Measurements from ENCODE around the gene KCNH2. TPM values are rescaled to one million over a fixed set of nuclear protein-coding genes. Genes with fewer than 3 reads are reported as not detected.
A peak's percentile ranks its signal among the peaks of the same experiment; 100 is the strongest.

KCNH2 gene
- total and polyA plus RNA-seq, 2 experiments from 2014 or later, result 2.6 to 14.7 TPM

DNA sequence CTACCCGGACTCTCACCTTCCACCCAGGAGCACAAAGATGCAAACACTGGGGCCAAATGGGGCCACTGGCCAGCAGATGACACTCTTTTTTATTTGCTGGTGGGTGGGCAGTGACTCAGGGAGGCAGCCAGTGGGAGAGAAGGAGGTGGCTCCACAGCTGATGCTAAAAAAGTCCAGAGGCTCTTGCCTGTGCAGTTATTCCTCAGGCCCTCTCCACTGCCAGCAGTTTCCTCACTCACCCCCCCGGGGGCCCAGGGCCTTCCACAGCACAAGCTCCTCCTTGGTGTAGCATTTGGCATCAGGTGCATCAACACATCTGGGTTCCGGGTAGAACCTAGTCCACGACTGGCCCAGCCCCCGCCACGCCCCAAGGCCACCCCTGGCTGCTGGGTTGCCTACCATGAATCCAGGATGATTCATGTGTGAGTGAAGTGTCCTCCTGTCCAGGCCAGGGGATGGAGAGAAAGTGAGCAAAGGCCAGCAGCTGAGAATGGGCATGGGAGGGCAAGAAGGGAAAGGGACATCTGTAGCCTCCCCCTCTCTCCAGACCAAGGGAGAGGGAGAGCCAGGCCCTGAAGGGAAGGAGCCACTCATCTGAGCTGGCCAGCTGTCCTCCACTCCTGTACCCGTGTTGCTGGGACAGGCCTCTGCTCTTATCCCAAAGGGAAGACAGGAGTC is 1.7 kb upstream of the KCNH2 start:
- ATAC-seq (no peak), DNase-seq (ENCODE audit: low spot score) (no peak)
- H3K4me3 Mint-ChIP-seq, result peak overlapping the region; percentile 55
- Histone ChIP-seq H3K9me2 (ENCODE audit: insufficient read depth) (no peaks in the 10 kb centered on the region), H3K27me3 (ENCODE audit: insufficient read depth) (peaks cover 51% of the 10 kb centered on the region), H3K4me2 (peak overlapping the region; percentile 98), H3K27ac (ENCODE audit: low read depth) (no peak overlapping the region), H3F3A (replicated peaks; ENCODE audit: low read depth) (no peaks in the 10 kb centered on the region), H2AFZ (no peak overlapping the region), H3K4me3 (peak overlapping the region; percentile 69), H3K79me2 (replicated peaks; ENCODE audit: insufficient read depth) (no peaks in the 10 kb centered on the region), H3K36me3 (ENCODE audit: insufficient read depth) (no peaks in the 10 kb centered on the region), H4K20me1 (replicated peaks; ENCODE audit: insufficient read depth) (no peaks in the 10 kb centered on the region), H3K4me1 (ENCODE audit: insufficient read depth) (peaks cover 39% of the 10 kb centered on the region)
- TF ChIP-seq, protein P1, sequence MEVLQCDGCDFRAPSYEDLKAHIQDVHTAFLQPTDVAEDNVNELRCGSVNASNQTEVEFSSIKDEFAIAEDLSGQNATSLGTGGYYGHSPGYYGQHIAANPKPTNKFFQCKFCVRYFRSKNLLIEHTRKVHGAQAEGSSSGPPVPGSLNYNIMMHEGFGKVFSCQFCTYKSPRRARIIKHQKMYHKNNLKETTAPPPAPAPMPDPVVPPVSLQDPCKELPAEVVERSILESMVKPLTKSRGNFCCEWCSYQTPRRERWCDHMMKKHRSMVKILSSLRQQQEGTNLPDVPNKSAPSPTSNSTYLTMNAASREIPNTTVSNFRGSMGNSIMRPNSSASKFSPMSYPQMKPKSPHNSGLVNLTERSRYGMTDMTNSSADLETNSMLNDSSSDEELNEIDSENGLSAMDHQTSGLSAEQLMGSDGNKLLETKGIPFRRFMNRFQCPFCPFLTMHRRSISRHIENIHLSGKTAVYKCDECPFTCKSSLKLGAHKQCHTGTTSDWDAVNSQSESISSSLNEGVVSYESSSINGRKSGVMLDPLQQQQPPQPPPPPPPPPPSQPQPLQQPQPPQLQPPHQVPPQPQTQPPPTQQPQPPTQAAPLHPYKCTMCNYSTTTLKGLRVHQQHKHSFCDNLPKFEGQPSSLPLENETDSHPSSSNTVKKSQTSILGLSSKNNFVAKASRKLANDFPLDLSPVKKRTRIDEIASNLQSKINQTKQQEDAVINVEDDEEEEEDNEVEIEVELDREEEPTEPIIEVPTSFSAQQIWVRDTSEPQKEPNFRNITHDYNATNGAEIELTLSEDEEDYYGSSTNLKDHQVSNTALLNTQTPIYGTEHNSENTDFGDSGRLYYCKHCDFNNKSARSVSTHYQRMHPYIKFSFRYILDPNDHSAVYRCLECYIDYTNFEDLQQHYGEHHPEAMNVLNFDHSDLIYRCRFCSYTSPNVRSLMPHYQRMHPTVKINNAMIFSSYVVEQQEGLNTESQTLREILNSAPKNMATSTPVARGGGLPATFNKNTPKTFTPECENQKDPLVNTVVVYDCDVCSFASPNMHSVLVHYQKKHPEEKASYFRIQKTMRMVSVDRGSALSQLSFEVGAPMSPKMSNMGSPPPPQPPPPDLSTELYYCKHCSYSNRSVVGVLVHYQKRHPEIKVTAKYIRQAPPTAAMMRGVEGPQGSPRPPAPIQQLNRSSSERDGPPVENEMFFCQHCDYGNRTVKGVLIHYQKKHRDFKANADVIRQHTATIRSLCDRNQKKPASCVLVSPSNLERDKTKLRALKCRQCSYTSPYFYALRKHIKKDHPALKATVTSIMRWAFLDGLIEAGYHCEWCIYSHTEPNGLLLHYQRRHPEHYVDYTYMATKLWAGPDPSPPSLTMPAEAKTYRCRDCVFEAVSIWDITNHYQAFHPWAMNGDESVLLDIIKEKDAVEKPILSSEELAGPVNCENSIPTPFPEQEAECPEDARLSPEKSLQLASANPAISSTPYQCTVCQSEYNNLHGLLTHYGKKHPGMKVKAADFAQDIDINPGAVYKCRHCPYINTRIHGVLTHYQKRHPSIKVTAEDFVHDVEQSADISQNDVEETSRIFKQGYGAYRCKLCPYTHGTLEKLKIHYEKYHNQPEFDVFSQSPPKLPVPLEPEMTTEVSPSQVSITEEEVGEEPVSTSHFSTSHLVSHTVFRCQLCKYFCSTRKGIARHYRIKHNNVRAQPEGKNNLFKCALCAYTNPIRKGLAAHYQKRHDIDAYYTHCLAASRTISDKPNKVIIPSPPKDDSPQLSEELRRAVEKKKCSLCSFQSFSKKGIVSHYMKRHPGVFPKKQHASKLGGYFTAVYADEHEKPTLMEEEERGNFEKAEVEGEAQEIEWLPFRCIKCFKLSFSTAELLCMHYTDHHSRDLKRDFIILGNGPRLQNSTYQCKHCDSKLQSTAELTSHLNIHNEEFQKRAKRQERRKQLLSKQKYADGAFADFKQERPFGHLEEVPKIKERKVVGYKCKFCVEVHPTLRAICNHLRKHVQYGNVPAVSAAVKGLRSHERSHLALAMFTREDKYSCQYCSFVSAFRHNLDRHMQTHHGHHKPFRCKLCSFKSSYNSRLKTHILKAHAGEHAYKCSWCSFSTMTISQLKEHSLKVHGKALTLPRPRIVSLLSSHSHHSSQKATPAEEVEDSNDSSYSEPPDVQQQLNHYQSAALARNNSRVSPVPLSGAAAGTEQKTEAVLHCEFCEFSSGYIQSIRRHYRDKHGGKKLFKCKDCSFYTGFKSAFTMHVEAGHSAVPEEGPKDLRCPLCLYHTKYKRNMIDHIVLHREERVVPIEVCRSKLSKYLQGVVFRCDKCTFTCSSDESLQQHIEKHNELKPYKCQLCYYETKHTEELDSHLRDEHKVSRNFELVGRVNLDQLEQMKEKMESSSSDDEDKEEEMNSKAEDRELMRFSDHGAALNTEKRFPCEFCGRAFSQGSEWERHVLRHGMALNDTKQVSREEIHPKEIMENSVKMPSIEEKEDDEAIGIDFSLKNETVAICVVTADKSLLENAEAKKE (CRISPR knock-in tag; IDR thresholded peaks at IDR 0.05), result no peak
- TF ChIP-seq NANOG (IDR thresholded peaks at IDR 0.05; ENCODE audit: borderline replicate concordance) (no peak), JUNB (IDR thresholded peaks at IDR 0.05; ENCODE audit: unreplicated experiment) (no peak), EZH2 (IDR thresholded peaks at IDR 0.05; ENCODE audit: low read depth, unreplicated experiment) (no peak), ZNF331 (CRISPR knock-in tag; IDR thresholded peaks at IDR 0.05; ENCODE audit: low read depth) (no peak), ZNF114 (CRISPR knock-in tag; IDR thresholded peaks at IDR 0.05) (no peak), POLR2AphosphoS5 (IDR thresholded peaks at IDR 0.05; ENCODE audit: low read depth) (no peak)
- TF ChIP-seq, protein P2, sequence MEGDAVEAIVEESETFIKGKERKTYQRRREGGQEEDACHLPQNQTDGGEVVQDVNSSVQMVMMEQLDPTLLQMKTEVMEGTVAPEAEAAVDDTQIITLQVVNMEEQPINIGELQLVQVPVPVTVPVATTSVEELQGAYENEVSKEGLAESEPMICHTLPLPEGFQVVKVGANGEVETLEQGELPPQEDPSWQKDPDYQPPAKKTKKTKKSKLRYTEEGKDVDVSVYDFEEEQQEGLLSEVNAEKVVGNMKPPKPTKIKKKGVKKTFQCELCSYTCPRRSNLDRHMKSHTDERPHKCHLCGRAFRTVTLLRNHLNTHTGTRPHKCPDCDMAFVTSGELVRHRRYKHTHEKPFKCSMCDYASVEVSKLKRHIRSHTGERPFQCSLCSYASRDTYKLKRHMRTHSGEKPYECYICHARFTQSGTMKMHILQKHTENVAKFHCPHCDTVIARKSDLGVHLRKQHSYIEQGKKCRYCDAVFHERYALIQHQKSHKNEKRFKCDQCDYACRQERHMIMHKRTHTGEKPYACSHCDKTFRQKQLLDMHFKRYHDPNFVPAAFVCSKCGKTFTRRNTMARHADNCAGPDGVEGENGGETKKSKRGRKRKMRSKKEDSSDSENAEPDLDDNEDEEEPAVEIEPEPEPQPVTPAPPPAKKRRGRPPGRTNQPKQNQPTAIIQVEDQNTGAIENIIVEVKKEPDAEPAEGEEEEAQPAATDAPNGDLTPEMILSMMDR (conservative IDR thresholded peaks at IDR 0.05; ENCODE audit: low read depth in 2 of 2), result no peak
- TF ChIP-seq, protein P3, sequence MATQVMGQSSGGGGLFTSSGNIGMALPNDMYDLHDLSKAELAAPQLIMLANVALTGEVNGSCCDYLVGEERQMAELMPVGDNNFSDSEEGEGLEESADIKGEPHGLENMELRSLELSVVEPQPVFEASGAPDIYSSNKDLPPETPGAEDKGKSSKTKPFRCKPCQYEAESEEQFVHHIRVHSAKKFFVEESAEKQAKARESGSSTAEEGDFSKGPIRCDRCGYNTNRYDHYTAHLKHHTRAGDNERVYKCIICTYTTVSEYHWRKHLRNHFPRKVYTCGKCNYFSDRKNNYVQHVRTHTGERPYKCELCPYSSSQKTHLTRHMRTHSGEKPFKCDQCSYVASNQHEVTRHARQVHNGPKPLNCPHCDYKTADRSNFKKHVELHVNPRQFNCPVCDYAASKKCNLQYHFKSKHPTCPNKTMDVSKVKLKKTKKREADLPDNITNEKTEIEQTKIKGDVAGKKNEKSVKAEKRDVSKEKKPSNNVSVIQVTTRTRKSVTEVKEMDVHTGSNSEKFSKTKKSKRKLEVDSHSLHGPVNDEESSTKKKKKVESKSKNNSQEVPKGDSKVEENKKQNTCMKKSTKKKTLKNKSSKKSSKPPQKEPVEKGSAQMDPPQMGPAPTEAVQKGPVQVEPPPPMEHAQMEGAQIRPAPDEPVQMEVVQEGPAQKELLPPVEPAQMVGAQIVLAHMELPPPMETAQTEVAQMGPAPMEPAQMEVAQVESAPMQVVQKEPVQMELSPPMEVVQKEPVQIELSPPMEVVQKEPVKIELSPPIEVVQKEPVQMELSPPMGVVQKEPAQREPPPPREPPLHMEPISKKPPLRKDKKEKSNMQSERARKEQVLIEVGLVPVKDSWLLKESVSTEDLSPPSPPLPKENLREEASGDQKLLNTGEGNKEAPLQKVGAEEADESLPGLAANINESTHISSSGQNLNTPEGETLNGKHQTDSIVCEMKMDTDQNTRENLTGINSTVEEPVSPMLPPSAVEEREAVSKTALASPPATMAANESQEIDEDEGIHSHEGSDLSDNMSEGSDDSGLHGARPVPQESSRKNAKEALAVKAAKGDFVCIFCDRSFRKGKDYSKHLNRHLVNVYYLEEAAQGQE (IDR thresholded peaks at IDR 0.05; ENCODE audit: unreplicated experiment), result no peak
- TF ChIP-seq, protein P4, sequence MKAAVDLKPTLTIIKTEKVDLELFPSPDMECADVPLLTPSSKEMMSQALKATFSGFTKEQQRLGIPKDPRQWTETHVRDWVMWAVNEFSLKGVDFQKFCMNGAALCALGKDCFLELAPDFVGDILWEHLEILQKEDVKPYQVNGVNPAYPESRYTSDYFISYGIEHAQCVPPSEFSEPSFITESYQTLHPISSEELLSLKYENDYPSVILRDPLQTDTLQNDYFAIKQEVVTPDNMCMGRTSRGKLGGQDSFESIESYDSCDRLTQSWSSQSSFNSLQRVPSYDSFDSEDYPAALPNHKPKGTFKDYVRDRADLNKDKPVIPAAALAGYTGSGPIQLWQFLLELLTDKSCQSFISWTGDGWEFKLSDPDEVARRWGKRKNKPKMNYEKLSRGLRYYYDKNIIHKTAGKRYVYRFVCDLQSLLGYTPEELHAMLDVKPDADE (IDR thresholded peaks at IDR 0.05), result no peak
- no peak overlapping the region for H3K27ac Mint-ChIP-seq
- peaks cover 3% of the 10 kb centered on the region; the same call in 2 of the 3 replicates for H3K9me3 Mint-ChIP-seq
- H3K4me1 Mint-ChIP-seq, result peaks cover 48% of the 10 kb centered on the region
- no peaks in the 10 kb centered on the region; the same call in 2 of the 3 replicates for H3K36me3 Mint-ChIP-seq (ENCODE audit: low read depth)
- H3K27me3 Mint-ChIP-seq (ENCODE audit: insufficient read depth, low read depth, poor library complexity), result peaks cover 35% of the 10 kb centered on the region

All from GM23338 (cell line).